GM18520 (cell line): Measurements from ENCODE around the gene DIP2C.
"Not testable (repeated sequence)": the region's sequence is repeated elsewhere in the genome, so short reads cannot be mapped to it uniquely, and the experiment has no call there.

Experiments used
- ATAC-seq: cut with Tn5 transposase; IDR thresholded peaks from one replicate; pipeline ENCODE4 v1.9.1; 2021; ENCODE audit not compliant: unreplicated experiment

The DIP2C gene

GRCh38 chr10:689452-690371 is at the start of gene DIP2C:
DIP2C (minus strand) TSS chr10:689668; CDS start chr10:689578, 90 bp downstream.
- no peak for ATAC-seq

- no peak for ATAC-seq
These were observed 45.0 kb upstream of the DIP2C start for GRCh38 chr10:734481-734880.

- ATAC-seq: no peak
These were observed 43.6 kb upstream of the DIP2C start for GRCh38 chr10:733086-733485.

GRCh38 chr10:729213-729612 is 39.7 kb upstream of the DIP2C start:
- ATAC-seq: no peak

GRCh38 chr10:728603-729002 is 39.1 kb upstream of the DIP2C start:
- ATAC-seq: no peak

GRCh38 chr10:727162-727790 is 37.8 kb upstream of the DIP2C start:
- ATAC-seq: no peak

GRCh38 chr10:725786-726185 is 36.3 kb upstream of the DIP2C start:
- no peak for ATAC-seq

- no peak for ATAC-seq
These were observed 35.8 kb upstream of the DIP2C start for GRCh38 chr10:725302-725701.

GRCh38 chr10:723973-724372 is 34.5 kb upstream of the DIP2C start:
- no peak for ATAC-seq

- no peak for ATAC-seq
These were observed 33.0 kb upstream of the DIP2C start for GRCh38 chr10:722281-723060.

GRCh38 chr10:718143-718700 is 28.8 kb upstream of the DIP2C start:
- ATAC-seq: no peak

- no peak for ATAC-seq
These were observed 28.0 kb upstream of the DIP2C start for GRCh38 chr10:717458-717857.

GRCh38 chr10:716821-717220 is 27.4 kb upstream of the DIP2C start:
- no peak for ATAC-seq

GRCh38 chr10:714214-714613 is 24.7 kb upstream of the DIP2C start:
- no peak for ATAC-seq

- ATAC-seq: no peak
These were observed 23.1 kb upstream of the DIP2C start for GRCh38 chr10:712575-712974.

- no peak for ATAC-seq
These were observed 22.6 kb upstream of the DIP2C start for GRCh38 chr10:712089-712488.

- ATAC-seq: no peak
These were observed 18.4 kb upstream of the DIP2C start for GRCh38 chr10:707861-708260.

- ATAC-seq: no peak
These were observed 18.0 kb upstream of the DIP2C start for GRCh38 chr10:707456-707855.

- no peak for ATAC-seq
These were observed 13.7 kb upstream of the DIP2C start for GRCh38 chr10:703118-703517.

GRCh38 chr10:700183-700582 is 10.7 kb upstream of the DIP2C start:
- not testable (repeated sequence) for ATAC-seq
